Uterine smooth muscle cell (primary cell): Measurements from ENCODE around the gene HOMEZ. TPM values are rescaled to one million over a fixed set of nuclear protein-coding genes. Genes with fewer than 3 reads are reported as not detected.

Experiments
- total RNA-seq: library from RNA; depleted of rRNA; stranded (reverse); fragments of >200 nt; gene quantifications from 2 replicates; pipeline ENCODE4 v1.2.3, GENCODE V29; 2014

HOMEZ gene
- total RNA-seq = 3.0 and 6.5 TPM in 2 replicates

GRCh38 chr14:23286020-23286901 lies at the start of gene HOMEZ:
TSS of gene HOMEZ (minus strand) at chr14:23286132. CDS start at chr14:23285952, 180 bp downstream.

GRCh38 chr14:23320584-23321571 lies 34.9 kb upstream of the HOMEZ start, which contains the start of gene PABPN1:
TSS of gene PABPN1 (plus strand) at chr14:23321457. CDS start at chr14:23321470, 13 bp downstream.

GRCh38 chr14:23306412-23307145 lies 20.6 kb upstream of the HOMEZ start, which contains the start of gene BCL2L2:
TSS of gene BCL2L2 (plus strand) at chr14:23306833. CDS start at chr14:23307768, 935 bp downstream.

GRCh38 chr14:23302290-23303225 lies 16.6 kb upstream of the HOMEZ start, which contains the start of gene PPP1R3E:
TSS of gene PPP1R3E (minus strand) at chr14:23302859. CDS start at chr14:23302576, 283 bp downstream.

GRCh38 chr14:23237772-23238594 lies 47.9 kb downstream of the HOMEZ start, which contains the start of gene RNF212B:
TSS of gene RNF212B (plus strand) at chr14:23237936. CDS start at chr14:23240346, 2,410 bp downstream.

Other genes starting within 250 kb of the HOMEZ start
- not detected in 2 replicates for gene PSMB11, start 243.9 kb downstream of the HOMEZ start, total RNA-seq
- 6.1 and 12.2 TPM in 2 replicates for gene CDH24, start 228.6 kb downstream of the HOMEZ start, total RNA-seq
- 64.9 and 97.8 TPM in 2 replicates for gene ACIN1, start 191.0 kb downstream of the HOMEZ start, total RNA-seq
- 40.9 and 50.7 TPM in 2 replicates for gene C14orf119, start 190.6 kb downstream of the HOMEZ start, total RNA-seq
- gene CIROP, start 181.1 kb downstream of the HOMEZ start, total RNA-seq = 0.11 and 0.25 TPM in 2 replicates
- gene CEBPE, start 166.9 kb downstream of the HOMEZ start, total RNA-seq = not detected in 2 replicates
- gene SLC7A8, start 102.5 kb downstream of the HOMEZ start, total RNA-seq = 21.5 and 26.0 TPM in 2 replicates
- gene RNF212B, start 48.2 kb downstream of the HOMEZ start, total RNA-seq = not detected in 2 replicates
- 2.9 and 4.2 TPM in 2 replicates for gene PPP1R3E, start 16.7 kb upstream of the HOMEZ start, total RNA-seq
- 19.7 and 27.3 TPM in 2 replicates for gene BCL2L2, start 20.7 kb upstream of the HOMEZ start, total RNA-seq
- gene PABPN1, start 35.3 kb upstream of the HOMEZ start, total RNA-seq = 105 and 119 TPM in 2 replicates
- 8.1 and 36.4 TPM in 2 replicates for gene SLC22A17, start 66.8 kb upstream of the HOMEZ start, total RNA-seq
- 5.5 and 7.6 TPM in 2 replicates for gene EFS, start 79.0 kb upstream of the HOMEZ start, total RNA-seq
- not detected in 2 replicates for gene IL25, start 86.7 kb upstream of the HOMEZ start, total RNA-seq
- 0.22 and 0.50 TPM in 2 replicates for gene CMTM5, start 90.9 kb upstream of the HOMEZ start, total RNA-seq
- gene MYH6, start 122.1 kb upstream of the HOMEZ start, total RNA-seq = not detected in 2 replicates
- gene MYH7, start 149.5 kb upstream of the HOMEZ start, total RNA-seq = not detected in 2 replicates
- gene NGDN, start 183.6 kb upstream of the HOMEZ start, total RNA-seq = 55.2 and 67.5 TPM in 2 replicates